Caco-2 (cell line): ENCODE data around the gene IL10. TPM values are rescaled to one million over a fixed set of nuclear protein-coding genes. Genes with fewer than 3 reads are reported as not detected.

Source experiments
- BruUV-seq: library from RNA; stranded (reverse); fragments of 400-500 nt; replicated peaks from 2 replicates; lab custom pipeline; 2021; lab: Mats Ljungman, UMichigan
- CTCF ChIA-PET: fragments of 300-600 bp; sonication (Branson Sonifier 250); formaldehyde crosslinking; loops from one replicate; lab custom pipeline; 2022; ENCODE audit warnings: antibody characterized with exemption; lab: Charles Lee
- POLR2A ChIA-PET: fragments of 300-600 bp; sonication (Branson Sonifier 250); formaldehyde crosslinking; loops from one replicate; lab custom pipeline; 2022; ENCODE audit warnings: antibody characterized with exemption; lab: Charles Lee
- DNase-seq, 2 experiments: peaks; one replicate each; pipeline versions ENCODE4 v3.0.0 to v3.0.0-alpha.2; 2020 to 2022
- H3K27me3 ChIP-seq: replicated peaks from 2 replicates; pipeline ENCODE4 v1.6.0; 2011; ENCODE audit warnings: low read length; ENCODE audit not compliant: control insufficient read depth, insufficient read depth
- H3K36me3 ChIP-seq: 2 replicates; pipeline ENCODE4 v1.5.1; 2011; ENCODE audit warnings: low read length; ENCODE audit not compliant: control insufficient read depth, insufficient read depth
- H3K4me1 ChIP-seq: fragments of 250-450 bp; sonication (Bioruptor Pico); 2 replicates; pipeline ENCODE4 v1.5.1; 2020; ENCODE audit warnings: mild to moderate bottlenecking
- H3K4me3 ChIP-seq: 2 replicates; pipeline ENCODE4 v1.5.1; 2011; ENCODE audit warnings: low read depth, mild to moderate bottlenecking, control low read depth, low read length
- H3K9me3 ChIP-seq: fragments of 250-450 bp; sonication (Bioruptor Pico); 2 replicates; pipeline ENCODE4 v1.5.1; 2020; ENCODE audit warnings: mild to moderate bottlenecking, moderate library complexity
- H3K27ac Mint-ChIP-seq: one replicate; pipeline ENCODE4 v1.8.0; 2022; ENCODE audit warnings: mixed read lengths; ENCODE audit not compliant: unreplicated experiment
- H3K27me3 Mint-ChIP-seq: one replicate; pipeline ENCODE4 v1.8.0; 2022; ENCODE audit warnings: mixed read lengths; ENCODE audit not compliant: insufficient read depth, unreplicated experiment
- H3K36me3 Mint-ChIP-seq: one replicate; pipeline ENCODE4 v1.8.0; 2022; ENCODE audit warnings: mild to moderate bottlenecking, mixed read lengths; ENCODE audit not compliant: insufficient read depth, unreplicated experiment
- H3K4me1 Mint-ChIP-seq: one replicate; pipeline ENCODE4 v1.8.0; 2022; ENCODE audit warnings: low read depth, mixed read lengths; ENCODE audit not compliant: unreplicated experiment
- H3K4me3 Mint-ChIP-seq: one replicate; pipeline ENCODE4 v1.8.0; 2022; ENCODE audit warnings: mild to moderate bottlenecking, moderate library complexity, mixed read lengths; ENCODE audit not compliant: unreplicated experiment
- H3K9me3 Mint-ChIP-seq: one replicate; pipeline ENCODE4 v1.8.0; 2022; ENCODE audit warnings: mixed read lengths; ENCODE audit not compliant: unreplicated experiment
- CTCF ChIP-seq, 2 experiments: fragments of 200-600 bp in 1 of 2; IDR thresholded peaks; 1 replicate in 1 of 2; 2 replicates in 1 of 2; pipeline versions ENCODE4 v1.5.1 to v1.8.0; 2011 to 2022; ENCODE audit warnings: antibody characterized with exemption in 1 of 2, control low read depth in 1 of 2, inconsistent platforms in 1 of 2, low read depth in 1 of 2, low read length in 1 of 2, mild to moderate bottlenecking in 1 of 2, moderate library complexity in 1 of 2; ENCODE audit not compliant: insufficient read depth in 1 of 2, severe bottlenecking in 1 of 2, unreplicated experiment in 1 of 2
- intact Hi-C: fragments of 100-400 bp; cut with micrococcal nuclease; formaldehyde crosslinking; loops from one replicate; pipeline ENCODE4 v1.10.0; 2022; ENCODE audit not compliant: unreplicated experiment
- total RNA-seq: library from RNA; stranded (reverse); gene quantifications from 2 replicates; pipeline ENCODE4 v1.2.3, GENCODE V29; 2022

Gene IL10
- total RNA-seq, 1 experiment from 2014 or later, result not detected

GRCh38 chr1:206792939-206793607 lies 20.8 kb upstream of the IL10 start:
- no peak for DNase-seq
- Mint-ChIP-seq H3K27me3 (no peaks in the 10 kb centered on the region), H3K4me1 (no peaks in the 10 kb centered on the region), H3K4me3 (no peak overlapping the region), H3K27ac (no peak overlapping the region), H3K36me3 (no peaks in the 10 kb centered on the region), H3K9me3 (no peaks in the 10 kb centered on the region)
- intact Hi-C loops, result no loop called here
- no peak overlapping the region for H3K4me3 ChIP-seq
- no peaks in the 10 kb centered on the region for H3K36me3 ChIP-seq
- no peaks in the 10 kb centered on the region for H3K9me3 ChIP-seq
- no TSS peak for BruUV-seq
- peaks cover 5% of the 10 kb centered on the region for H3K4me1 ChIP-seq
- TF ChIP-seq CTCF (IDR thresholded peaks at IDR 0.05; ENCODE audit: insufficient read depth in 1 of 2, low read depth in 1 of 2, low read length in 1 of 2, severe bottlenecking in 1 of 2, unreplicated experiment in 1 of 2), result no peak
- H3K27me3 ChIP-seq, result no peaks in the 10 kb centered on the region
- CTCF ChIA-PET, result no interaction called here
- POLR2A ChIA-PET, result no interaction called here

GRCh38 chr1:206790502-206791250 lies 18.4 kb upstream of the IL10 start:
- Mint-ChIP-seq H3K27me3 (no peaks in the 10 kb centered on the region), H3K4me3 (no peak overlapping the region), H3K9me3 (no peaks in the 10 kb centered on the region), H3K27ac (no peak overlapping the region), H3K4me1 (peaks cover 7% of the 10 kb centered on the region), H3K36me3 (no peaks in the 10 kb centered on the region)
- DNase-seq, result no peak
- intact Hi-C loops, result no loop called here
- ChIA-PET POLR2A (interaction anchor here (0.6 kb wide), 1 partner anchor 994 kb away, joined by 3 read pairs; no protein-coding TSS in a partner anchor), CTCF (interaction anchor here (0.7 kb wide), 1 partner anchor 51 kb away, joined by 4 read pairs; no protein-coding TSS in a partner anchor)
- Histone ChIP-seq H3K27me3 (no peaks in the 10 kb centered on the region), H3K9me3 (no peaks in the 10 kb centered on the region), H3K4me1 (peaks cover 6% of the 10 kb centered on the region), H3K4me3 (no peak overlapping the region), H3K36me3 (no peaks in the 10 kb centered on the region)
- BruUV-seq, result no TSS peak
- TF ChIP-seq CTCF (IDR thresholded peaks at IDR 0.05; ENCODE audit: insufficient read depth in 1 of 2, low read depth in 1 of 2, low read length in 1 of 2, severe bottlenecking in 1 of 2, unreplicated experiment in 1 of 2), result no peak

- intact Hi-C loops, result no loop called here
- DNase-seq, result no peak
- H3K36me3 Mint-ChIP-seq, result no peaks in the 10 kb centered on the region
- no TSS peak for BruUV-seq
- H3K27ac Mint-ChIP-seq, result no peak overlapping the region
- Histone ChIP-seq H3K9me3 (no peaks in the 10 kb centered on the region), H3K4me3 (no peak overlapping the region), H3K4me1 (peaks cover 6% of the 10 kb centered on the region), H3K27me3 (no peaks in the 10 kb centered on the region), H3K36me3 (no peaks in the 10 kb centered on the region)
- no peak overlapping the region for H3K4me3 Mint-ChIP-seq
- H3K27me3 Mint-ChIP-seq, result no peaks in the 10 kb centered on the region
- no peaks in the 10 kb centered on the region for H3K9me3 Mint-ChIP-seq
- ChIA-PET POLR2A (interaction anchor here (0.6 kb wide), 1 partner anchor 60 kb away, joined by 3 read pairs; no protein-coding TSS in a partner anchor), CTCF (no interaction called here)
- TF ChIP-seq CTCF (IDR thresholded peaks at IDR 0.05; ENCODE audit: insufficient read depth in 1 of 2, low read depth in 1 of 2, low read length in 1 of 2, severe bottlenecking in 1 of 2, unreplicated experiment in 1 of 2), result no peak
- H3K4me1 Mint-ChIP-seq, result peaks cover 7% of the 10 kb centered on the region
Observed at GRCh38 chr1:206788487-206789050, 16.3 kb upstream of the IL10 start.
